ENCODE results near the gene ZSCAN31. TPM values are rescaled to one million over a fixed set of nuclear protein-coding genes. Genes with fewer than 3 reads are reported as not detected.

Gene ZSCAN31
- total and polyA plus RNA-seq, 10 of the 15 experiments (the other 5 are each of a cell fraction or from before 2014, with no cell fraction given), result 1.6 to 5.2 (median 2.9) TPM

DNA sequence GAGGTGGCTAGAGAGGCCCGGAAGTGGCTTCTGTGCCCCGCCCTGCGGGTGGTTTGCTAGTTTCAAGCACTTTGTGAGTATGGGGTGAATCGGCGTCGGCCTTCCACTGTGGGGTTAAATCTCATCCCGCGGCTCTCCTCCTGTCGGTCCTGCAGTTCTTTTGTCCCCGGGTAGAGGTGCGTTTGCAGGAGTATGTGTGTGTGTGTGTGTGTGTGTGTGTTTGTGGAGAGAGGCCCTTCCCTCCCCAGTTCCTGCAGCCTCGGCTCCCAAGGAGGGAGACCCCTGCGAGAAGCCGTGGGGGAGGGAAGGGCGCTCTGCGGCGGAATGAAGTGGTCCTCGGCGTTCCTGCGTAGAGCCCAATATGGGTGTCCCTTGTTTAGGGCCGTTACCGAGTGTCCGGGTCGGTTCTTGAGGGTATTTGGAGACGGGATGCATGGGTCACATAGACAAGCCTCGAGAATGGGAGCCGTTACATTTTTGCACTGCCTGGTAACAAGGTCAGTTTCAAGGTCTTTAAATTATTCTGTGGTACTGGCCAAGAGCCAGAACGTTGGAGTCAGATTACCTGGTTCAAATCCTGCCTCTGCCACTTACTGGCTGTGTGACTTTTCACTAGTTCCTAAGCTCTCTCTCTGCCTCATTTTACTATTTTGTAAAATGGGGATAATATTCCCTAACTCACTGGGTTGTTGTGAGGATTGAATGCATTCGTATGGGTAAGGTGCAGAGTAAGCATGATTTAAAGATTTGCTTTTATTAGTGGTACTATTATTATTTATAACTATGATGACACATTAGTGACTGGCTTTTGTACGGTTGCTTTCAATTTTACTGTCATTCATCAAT lies 14.2 kb upstream of the ZSCAN31 start, which contains the start of gene ZKSCAN3 (continued):
- TF ChIP-seq ZBTB4 (CRISPR knock-in tag; IDR thresholded peaks at IDR 0.05) (no peak), PAX5 (IDR thresholded peaks at IDR 0.05; ENCODE audit: borderline replicate concordance, low read depth, low read length) (no peak), MXI1 (IDR thresholded peaks at IDR 0.05; ENCODE audit: low read depth, low read length) (peak; percentile 29; the same call in 1 of the 2 replicates), SMAD1 (IDR thresholded peaks at IDR 0.05; ENCODE audit: low read depth, partially characterized antibody) (no peak), SUZ12 (IDR thresholded peaks at IDR 0.05; ENCODE audit: unreplicated experiment) (no peak), CREM (IDR thresholded peaks at IDR 0.05; ENCODE audit: low read depth) (peak; percentile 51), EED (IDR thresholded peaks at IDR 0.05; ENCODE audit: low read depth) (peak; percentile 60), NFYA (IDR thresholded peaks at IDR 0.05; ENCODE audit: borderline replicate concordance, low read depth, low read length) (no peak), SPI1 (IDR thresholded peaks at IDR 0.05; ENCODE audit: borderline replicate concordance, insufficient read depth, low read depth, low read length) (no peak), SMC3 (IDR thresholded peaks at IDR 0.05; ENCODE audit: borderline replicate concordance, low read length) (no peak), SMARCA5 (IDR thresholded peaks at IDR 0.05) (no peak), ZSCAN29 (IDR thresholded peaks at IDR 0.05) (no peak), CHD4 (IDR thresholded peaks at IDR 0.05) (no peak), BRCA1 (IDR thresholded peaks at IDR 0.05; ENCODE audit: low read depth, low read length) (no peak), SMAD5 (IDR thresholded peaks at IDR 0.05; ENCODE audit: low read depth) (peak; percentile 72; the same call in 1 of the 2 replicates), NRF1 (conservative IDR thresholded peaks at IDR 0.05; ENCODE audit: low read depth, low read length) (no peak), TAF1 (IDR thresholded peaks at IDR 0.05; ENCODE audit: borderline replicate concordance, low read depth, low read length) (peak; percentile 82; the same call in 1 of the 2 replicates), HDGF (IDR thresholded peaks at IDR 0.05) (peak; percentile 77), POLR2A (IDR thresholded peaks at IDR 0.05; ENCODE audit: low read depth, low read length) (peak; percentile 80), SIN3A (IDR thresholded peaks at IDR 0.05; ENCODE audit: low read depth, low read length) (peak; percentile 79), RAD51 (IDR thresholded peaks at IDR 0.05) (no peak), RFX5 (IDR thresholded peaks at IDR 0.05; ENCODE audit: low read depth, low read length) (no peak), SREBF2 (IDR thresholded peaks at IDR 0.05; ENCODE audit: low read length) (no peak), NFYB (IDR thresholded peaks at IDR 0.05; ENCODE audit: insufficient read depth, low read depth, low read length) (no peak), SRF (IDR thresholded peaks at IDR 0.05; ENCODE audit: low read depth in 2 of 2, low read length in 2 of 2) (no peak), KAT2A (conservative IDR thresholded peaks at IDR 0.05; ENCODE audit: control insufficient read depth, low read depth, low read length) (no peak), EP300 (IDR thresholded peaks at IDR 0.05; ENCODE audit: borderline replicate concordance in 1 of 2, control insufficient read depth in 1 of 2, low read depth in 2 of 2, low read length in 2 of 2) (no peak), CBX5 (IDR thresholded peaks at IDR 0.05; ENCODE audit: low read depth) (no peak; the same call in 1 of the 2 replicates)
- TF ChIP-seq, protein P1, sequence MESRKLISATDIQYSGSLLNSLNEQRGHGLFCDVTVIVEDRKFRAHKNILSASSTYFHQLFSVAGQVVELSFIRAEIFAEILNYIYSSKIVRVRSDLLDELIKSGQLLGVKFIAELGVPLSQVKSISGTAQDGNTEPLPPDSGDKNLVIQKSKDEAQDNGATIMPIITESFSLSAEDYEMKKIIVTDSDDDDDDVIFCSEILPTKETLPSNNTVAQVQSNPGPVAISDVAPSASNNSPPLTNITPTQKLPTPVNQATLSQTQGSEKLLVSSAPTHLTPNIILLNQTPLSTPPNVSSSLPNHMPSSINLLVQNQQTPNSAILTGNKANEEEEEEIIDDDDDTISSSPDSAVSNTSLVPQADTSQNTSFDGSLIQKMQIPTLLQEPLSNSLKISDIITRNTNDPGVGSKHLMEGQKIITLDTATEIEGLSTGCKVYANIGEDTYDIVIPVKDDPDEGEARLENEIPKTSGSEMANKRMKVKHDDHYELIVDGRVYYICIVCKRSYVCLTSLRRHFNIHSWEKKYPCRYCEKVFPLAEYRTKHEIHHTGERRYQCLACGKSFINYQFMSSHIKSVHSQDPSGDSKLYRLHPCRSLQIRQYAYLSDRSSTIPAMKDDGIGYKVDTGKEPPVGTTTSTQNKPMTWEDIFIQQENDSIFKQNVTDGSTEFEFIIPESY (IDR thresholded peaks at IDR 0.05), result no peak

All from GM12878 (cell line).